HG03457 (cell line): ENCODE measurements around the gene ENPP3.

Experiments used
- ATAC-seq: cut with Tn5 transposase; IDR thresholded peaks from one replicate; pipeline ENCODE4 v1.9.1; 2021; ENCODE audit warnings: moderate number of reproducible peaks; ENCODE audit not compliant: unreplicated experiment

Gene ENPP3

DNA sequence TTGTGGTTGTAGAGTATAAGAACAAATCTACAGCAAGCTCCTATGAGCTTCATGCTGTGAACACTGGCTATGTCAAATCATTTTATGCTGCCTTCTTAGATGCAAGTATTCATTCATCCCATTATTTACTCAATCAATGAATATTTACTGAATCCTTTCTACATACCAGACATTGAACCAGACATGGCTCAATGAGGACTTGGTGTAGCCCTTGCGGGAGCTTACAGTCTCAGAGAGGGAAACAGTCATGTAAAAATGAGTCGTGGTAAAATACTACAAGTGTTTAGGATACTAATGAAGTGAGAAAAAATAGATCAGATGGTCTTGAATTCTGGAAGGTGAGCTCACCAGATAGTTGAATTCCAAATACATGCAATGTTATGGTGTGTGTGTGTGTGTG lies 125.9 kb downstream of the ENPP3 start:
- no peak for ATAC-seq

DNA sequence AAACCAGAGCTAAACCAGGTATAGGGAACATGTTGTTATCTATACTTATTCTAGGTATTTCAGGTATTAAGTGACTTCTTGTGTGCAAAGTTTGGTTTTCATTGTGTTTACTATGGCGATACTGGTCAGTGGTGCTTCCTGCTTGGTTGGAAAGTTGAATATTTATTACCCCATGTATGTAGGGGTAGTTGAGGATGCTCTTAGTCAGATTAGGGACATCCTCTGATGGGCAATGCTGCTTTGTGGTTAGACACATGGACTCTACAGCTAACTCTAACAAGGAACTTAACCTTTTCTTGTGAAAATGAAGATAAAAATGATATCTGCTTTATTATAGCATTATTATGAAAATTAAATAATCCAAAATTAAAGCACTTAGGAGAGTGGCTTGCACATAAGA lies 126.6 kb downstream of the ENPP3 start:
- ATAC-seq: no peak

DNA sequence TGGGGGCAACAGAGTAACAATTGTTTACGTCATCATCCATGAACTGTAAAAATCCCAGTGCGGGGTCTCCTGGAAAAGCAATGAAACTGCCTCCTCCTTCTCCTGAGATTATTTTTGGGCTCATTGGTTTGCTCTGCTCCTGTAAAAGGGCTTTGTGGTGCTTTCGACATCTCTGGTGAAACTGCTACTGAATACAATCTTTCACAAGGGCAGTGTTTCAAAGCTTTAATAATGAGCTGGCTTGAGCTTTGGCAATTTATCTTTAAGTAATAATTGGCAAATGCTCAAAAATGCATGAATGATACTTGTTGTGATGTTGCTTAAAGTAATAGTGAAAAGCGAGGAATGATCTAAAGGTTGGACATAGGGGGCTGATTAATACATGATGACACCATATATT lies 127.2 kb downstream of the ENPP3 start:
- no peak for ATAC-seq

DNA sequence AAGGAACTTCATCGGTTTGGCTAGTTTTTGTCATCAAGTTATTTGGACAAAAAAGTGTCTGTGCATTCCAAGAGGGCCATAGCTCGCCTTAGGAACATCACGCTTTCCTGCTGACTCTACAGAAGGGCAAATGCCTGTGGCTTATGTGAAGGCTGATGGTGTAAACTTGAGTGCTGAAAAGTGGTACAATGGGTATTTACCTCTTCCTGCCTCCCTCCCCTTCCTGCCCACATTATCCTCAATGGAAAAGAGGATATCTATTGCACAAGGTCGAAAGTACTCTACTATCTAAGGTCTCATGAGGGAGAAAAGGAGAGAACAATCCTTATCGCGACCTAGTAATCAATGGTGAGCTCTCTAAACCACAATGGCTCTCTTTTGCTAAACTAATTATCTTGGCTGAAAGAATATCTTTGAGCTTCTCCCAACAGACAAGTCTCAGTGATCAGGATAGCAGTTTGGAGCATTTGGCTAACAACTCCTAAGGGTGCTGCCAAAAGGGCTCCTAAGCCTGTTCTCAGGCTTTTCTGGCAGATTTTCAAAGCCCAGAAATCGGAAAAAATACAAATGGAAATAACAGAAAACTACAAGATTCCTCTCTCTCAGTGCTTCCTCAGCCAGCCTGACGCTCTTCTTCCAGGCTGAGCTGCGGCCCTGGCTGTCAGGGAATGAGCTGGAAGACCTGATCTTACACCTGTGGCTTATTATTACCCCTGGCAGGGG lies 128.1 kb downstream of the ENPP3 start:
- no peak for ATAC-seq

DNA sequence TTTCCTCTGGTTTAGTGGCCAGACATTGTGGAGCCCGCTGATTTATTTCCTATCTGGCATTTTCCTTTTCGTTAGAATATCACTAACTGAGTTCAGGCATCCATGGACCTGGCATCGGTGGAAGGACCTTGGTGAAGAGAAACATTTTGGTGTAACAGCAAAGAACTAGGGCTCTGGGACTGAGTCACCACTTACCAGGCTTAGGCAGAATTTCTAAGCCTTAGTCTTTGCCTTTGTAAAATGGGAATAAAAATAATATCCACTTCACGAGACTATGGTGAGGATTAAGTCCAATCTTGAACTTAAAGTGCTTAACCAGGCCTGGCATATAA lies 128.7 kb downstream of the ENPP3 start:
- ATAC-seq: no peak

DNA sequence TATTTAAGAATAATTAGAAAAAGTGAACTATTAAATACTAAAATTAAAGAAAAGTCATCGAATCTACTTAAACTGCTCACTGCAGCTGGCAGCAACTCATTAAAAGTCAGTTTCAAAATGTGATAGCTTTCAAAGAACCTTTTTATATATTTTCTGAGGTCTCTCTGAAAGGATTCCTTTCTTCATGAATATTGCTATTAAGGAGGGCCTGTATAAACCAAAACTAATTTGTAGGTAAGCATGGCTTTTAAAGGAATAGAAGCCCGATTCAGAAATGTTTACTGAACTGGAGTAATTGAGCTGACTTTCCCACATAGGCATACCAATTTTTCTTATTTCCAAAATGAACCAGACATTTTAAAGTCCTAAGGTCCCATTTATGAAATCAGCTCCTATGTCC lies 129.5 kb downstream of the ENPP3 start:
- ATAC-seq: no peak

DNA sequence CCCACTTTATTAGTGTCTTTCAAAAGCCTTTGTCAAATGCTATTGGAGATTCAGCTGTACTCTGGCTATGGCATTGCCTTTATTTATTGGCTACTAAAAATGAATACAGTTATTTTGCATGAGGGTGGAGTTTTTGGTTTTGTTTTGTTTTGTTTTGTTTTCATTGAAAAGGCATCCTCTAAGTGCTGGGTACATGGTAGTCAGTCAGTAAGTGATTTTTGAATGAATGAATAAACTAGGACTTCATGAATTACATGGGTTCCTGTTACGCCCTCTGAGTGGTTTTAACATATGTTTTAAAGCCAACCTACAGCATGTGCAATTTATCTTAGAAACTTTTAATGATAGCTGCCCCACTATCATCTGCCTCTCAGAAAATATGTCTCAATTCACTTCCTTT lies 131.9 kb downstream of the ENPP3 start:
- no peak for ATAC-seq

DNA sequence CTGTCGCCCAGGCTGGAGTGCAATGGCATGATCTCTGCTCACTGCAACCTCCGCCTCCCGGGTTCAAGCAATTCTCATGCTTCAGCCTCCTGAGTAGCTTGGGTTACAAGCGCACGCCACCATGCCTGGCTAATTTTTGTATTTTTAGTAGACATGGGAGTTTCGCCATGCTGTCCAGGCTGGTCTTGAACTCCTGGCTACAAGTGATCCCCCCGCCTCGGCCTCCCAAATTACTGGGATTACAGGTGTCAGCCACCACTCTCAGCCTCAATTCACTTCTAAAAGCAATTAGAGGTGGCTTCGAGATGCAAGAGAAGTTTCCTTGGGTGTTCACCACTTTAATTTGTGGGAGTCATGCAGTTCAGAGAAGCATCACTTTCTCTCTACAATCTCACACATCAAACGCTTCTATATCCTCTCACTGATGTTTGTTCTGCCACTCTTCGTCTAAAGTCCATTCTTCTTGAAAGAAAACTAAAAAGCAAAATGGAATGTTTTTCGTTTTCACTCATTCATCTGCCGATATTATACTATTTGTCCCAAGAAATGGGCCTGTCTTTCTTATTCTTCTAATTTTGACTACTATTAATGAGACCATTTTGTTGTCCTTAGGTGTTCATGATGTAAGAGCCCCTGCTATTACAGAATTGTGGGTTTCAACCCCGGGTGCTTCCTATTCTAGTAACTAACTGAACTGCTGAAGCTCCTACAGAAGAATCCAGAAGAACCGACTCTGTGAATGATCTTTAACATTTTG lies 132.5 kb downstream of the ENPP3 start:
- no peak for ATAC-seq

DNA sequence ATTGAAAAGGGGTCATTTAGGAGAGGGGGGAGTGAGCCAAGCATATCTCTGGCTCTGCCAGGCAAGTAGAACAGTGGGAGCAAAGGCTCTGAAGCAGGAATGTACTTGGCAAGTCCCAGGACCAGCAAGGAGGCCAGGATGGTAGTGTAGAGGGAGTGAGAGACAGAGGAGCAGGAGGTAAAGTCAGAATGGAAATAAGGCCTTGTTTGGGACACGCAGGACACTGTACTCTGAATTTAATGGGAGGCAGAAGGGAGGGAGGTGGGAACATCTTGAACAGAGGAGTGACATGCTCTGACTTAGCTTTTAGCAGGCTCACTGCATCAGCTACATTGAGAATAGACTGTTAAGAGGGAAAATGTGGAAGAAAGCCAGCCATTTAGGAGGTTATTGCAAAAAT lies 133.7 kb downstream of the ENPP3 start:
- no peak for ATAC-seq

DNA sequence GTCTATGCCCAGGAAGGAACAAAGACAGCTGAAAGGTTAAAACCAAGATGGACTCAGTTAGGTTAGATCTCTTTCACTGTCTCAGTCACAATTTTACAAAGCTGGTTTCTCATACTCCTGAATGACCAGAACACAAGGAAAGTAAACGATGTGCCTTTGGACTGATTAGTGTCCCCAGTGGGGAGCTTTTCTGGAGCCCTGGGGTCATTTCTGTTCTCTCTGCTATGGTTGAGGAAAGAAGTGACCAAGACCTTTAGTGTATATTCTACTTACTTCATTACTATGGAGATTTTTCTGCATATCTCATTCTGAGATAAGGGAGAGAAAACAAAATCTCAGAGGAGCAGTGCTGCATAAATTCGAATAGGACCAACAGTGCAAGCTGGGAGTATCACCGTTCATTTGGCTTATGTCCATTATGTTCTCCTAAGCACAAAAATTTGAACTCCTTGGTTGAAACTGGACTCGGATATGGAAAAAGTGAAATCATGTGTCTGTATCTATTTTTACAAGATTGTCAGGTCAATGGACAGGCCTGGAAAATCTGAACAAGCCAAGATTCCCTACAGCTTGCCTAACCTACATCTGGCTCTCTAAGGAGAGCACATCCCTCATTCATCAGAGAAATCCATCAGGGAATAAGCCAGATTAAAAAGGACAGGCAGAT lies 136.3 kb downstream of the ENPP3 start:
- no peak for ATAC-seq

DNA sequence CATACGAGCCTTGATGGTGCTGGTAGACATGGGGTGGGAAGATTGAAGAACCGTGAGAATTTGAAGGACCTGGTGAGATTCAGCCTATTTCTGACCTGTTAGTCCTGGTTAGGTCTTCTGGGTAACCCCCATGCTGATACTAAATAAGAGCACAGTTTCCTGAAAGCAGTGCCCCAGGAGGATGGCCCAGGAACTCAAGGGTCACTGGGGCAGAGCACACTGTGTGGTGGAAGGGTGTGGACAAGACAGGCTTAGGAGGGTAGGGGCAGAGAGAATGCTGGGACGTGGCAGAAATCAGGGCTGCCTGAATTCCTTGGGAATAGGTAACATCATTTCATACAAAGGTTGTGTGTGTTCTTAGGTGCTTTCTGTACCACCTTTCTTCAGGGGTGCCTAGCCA lies 138.8 kb downstream of the ENPP3 start:
- no peak for ATAC-seq

DNA sequence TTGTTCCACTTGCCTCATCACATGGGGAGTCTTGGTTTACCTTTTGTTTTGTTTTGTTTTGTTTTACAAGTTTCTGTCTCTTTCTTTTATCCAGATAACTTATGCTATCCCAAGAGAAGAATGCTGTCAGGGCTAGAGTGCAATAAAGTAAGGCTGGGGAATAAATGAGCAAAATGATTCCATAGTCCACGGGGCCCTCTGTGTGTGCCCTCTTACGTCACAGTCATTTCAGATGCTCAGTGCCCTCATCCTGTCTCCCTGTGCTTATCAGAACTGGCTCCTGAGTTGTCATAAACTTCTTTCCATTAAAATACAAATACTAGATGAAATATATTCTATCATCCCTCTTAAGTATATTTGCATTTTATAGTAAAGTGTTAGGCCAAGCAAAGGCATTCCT lies 139.9 kb downstream of the ENPP3 start:
- ATAC-seq: no peak

DNA sequence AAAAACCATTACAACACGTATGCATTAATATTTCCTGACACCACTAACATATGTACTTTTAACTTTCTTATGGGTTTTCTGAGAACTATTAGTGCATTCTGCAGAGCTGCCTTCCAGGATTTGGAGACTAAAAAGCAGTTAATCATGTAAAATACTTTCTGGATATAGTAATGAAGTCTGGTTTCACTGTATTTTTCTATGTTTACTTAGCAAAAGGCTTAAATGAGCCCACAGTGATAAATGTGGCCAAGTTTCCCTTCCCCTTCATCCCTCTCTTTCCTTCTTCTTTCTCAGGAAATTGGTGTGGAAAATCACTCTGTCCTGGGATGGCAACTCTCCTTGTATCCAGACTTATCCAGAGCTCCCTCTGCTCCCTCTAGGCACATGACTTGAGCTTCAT lies 141.1 kb downstream of the ENPP3 start:
- no peak for ATAC-seq

DNA sequence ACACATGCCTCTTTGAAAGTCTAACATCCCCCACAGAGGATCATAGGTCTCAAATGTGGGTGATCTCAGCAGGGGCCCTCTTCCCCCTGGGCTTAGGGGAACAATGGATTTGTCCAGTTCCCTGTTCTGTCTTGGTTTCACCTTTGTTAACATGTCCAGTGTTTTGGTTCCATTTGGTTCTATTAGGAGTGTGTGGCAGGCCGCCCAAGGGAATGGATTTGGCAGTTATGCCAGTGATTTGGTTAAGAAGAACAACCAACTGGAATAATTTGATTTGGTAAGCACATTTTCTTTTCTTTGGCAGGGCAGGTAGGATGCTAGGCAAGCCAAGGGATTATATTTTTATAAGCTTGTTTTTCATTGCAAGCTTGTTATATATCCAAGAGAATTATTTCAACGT lies 142.2 kb downstream of the ENPP3 start:
- no peak for ATAC-seq

DNA sequence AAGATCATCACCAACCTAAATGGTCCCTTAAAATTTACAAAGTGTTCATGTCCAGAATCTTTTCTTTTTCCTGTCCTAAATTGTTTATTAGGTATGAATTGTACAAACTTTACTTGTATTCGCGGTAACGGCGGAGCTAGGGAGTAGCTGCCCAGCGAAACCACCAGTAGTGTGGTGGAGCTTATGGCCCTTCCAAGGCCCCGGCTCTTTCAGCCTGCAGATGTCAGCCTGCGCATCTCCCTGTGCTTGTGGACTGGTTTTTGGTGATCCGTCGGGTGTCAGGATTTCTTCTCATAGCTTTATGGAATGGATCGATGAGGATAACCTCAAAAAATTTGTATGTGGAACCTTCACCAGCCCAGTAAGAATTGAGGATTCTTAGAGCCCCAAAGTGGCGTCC lies 143.5 kb downstream of the ENPP3 start:
- no peak for ATAC-seq

DNA sequence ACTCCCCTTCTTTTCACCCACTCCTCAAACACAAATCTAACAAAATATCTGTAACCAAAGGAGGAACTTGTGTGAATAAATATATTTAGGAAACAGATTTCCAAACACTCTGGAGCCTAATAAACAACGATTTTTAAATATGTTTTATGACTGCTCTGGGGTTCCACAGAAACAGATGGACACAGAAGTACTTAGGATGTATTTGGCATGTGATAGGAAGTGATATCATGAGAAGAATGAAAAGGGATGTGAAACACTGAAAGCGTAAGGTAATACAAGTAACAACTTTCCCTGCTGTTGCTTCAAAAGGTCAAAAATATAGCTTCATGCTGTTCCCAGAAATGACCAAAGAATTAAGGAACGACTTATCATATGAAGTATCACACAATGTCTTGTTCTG lies 144.6 kb downstream of the ENPP3 start:
- no peak for ATAC-seq

DNA sequence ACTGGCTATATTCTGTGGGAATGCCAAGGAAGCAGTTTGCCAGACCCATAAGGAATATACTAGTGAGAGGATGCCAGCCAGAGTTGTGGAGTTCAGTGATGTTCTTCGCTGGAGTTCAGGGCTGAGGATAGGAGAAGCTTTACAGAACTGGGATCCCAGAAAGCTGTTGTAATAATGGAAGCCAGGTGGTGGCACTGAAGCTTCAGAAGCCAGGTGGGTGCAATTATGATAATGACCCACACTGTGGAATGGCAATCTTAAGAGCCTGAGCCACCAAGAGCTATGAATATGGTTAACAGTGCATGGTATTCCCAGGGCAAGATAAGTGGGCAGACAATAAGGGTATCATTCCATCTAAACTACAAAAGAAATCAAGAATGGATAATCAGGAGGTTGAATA lies 145.7 kb downstream of the ENPP3 start:
- ATAC-seq: no peak

DNA sequence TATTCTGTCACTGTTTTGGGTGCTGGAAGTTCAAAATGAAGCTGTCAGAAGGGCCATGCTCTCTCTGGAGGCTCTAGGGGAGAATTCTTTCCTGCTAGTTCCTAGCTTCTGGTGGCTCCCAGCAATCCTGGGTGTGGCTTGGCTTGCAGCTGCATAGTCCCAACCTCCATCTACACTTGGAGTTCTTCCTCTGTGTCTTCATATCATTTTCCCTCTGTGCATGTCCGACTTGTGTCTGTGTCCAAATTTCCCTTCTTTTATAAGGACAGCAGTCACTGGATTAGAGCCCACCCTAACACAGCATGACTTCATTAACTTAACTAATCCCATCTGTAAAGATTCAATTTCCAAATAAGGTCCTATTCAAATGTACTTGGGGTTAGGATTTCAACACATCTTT lies 147.5 kb downstream of the ENPP3 start:
- no peak for ATAC-seq

DNA sequence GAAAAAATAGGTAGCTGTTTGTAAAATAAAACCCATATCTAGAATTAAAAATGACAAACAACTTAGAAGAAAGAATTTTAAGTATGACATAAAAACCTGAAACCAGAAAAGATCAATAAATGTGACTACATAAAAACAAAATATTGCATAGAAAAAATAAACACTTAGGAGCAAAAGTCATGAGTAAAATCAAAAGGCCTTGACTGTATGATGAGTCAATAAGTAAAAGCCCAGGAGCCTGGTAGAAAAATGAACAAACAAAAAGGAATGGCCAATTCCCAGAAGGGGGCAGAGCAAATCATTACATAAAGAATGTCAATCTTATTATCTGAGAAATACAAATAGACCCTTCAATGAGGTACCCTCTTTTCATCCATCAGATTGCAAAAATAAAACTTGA lies 150.0 kb downstream of the ENPP3 start:
- no peak for ATAC-seq

DNA sequence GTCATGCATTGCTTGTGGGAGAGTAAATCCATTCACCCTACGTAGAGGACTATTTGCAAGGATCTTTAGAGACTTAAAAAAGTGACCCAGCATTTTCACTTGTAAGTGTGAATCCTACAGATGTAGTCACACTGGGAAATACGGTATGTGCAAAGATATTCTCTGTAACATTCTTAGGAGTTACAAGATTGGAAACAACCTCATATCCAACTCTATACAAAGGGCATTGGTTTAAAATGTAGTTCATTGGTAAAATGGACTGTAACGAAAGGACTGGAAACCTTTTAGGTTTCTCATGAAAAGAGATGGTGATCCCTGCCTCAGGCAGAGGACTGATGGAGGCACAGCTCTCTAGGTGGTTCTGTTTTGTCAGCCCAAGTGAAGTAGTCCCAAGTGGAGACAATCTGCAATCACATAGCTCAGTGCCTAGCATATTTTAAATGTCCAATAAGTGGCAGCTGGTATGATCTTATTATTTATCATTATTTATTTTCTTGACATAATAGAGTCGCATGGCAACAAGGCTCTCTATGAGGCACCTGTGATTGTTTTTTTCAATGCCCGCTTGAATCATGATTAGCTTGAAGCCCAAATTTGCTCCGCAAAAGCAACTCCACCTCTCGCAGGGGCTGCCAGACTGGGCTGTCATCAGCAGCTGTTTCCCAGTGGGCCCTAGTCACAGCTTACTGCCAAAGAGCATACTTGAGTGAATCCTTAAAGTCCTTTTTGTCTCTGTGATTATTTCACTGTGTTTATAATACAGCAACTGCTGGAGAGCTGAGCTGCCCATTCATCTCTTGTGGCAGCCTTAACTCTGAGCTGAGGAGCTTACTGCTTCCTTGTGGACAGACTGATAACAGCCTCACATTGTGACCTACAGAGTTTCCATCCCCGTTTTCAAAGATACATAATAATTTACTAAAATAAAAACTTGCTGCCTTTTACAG lies 150.9 kb downstream of the ENPP3 start:
- no peak for ATAC-seq

DNA sequence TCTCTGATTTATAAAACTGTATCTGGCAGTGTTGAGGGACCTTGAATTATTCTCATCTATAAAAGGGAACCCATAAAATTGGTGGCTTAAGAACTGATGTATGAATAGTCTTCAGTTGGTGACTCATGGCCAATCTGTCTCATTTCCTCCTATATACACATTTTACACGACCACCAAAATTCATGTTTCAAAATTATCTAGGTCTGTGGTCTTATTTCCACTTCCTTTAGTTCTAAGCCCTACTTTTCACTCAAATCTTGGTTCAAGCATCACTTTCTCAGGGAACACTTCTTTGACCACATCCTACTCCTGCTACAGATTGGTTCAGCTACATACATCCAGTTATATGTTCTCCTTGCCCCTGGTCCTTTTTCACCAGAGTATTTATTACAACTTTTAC lies 152.1 kb downstream of the ENPP3 start:
- ATAC-seq: no peak
